Measurements from ENCODE around the gene GNG12.
"Not testable (repeated sequence)": the region's sequence is repeated elsewhere in the genome, so short reads cannot be mapped to it uniquely, and the experiment has no call there.

The GNG12 gene

DNA sequence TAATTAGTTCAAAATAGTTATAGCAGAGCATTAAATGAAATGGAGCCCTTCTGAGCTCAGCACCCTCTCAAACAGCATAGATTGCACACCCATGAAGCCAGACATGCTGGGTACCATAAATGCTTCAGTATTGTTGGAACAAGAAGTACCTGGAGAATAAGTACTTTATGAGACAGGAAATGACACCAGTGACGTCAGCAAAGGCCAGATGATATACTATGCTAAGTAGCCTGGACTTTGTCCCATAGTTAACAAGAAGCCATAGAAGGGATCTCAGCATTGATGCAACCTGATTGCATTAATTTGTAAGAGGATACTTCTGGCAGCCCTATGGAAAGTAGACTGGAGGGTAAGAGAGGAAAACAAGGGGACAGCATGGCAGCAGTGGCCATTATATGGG lies 164.6 kb downstream of the GNG12 start:
- TF ChIP-seq, protein P1, sequence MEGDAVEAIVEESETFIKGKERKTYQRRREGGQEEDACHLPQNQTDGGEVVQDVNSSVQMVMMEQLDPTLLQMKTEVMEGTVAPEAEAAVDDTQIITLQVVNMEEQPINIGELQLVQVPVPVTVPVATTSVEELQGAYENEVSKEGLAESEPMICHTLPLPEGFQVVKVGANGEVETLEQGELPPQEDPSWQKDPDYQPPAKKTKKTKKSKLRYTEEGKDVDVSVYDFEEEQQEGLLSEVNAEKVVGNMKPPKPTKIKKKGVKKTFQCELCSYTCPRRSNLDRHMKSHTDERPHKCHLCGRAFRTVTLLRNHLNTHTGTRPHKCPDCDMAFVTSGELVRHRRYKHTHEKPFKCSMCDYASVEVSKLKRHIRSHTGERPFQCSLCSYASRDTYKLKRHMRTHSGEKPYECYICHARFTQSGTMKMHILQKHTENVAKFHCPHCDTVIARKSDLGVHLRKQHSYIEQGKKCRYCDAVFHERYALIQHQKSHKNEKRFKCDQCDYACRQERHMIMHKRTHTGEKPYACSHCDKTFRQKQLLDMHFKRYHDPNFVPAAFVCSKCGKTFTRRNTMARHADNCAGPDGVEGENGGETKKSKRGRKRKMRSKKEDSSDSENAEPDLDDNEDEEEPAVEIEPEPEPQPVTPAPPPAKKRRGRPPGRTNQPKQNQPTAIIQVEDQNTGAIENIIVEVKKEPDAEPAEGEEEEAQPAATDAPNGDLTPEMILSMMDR (IDR thresholded peaks at IDR 0.05; ENCODE audit: low read depth, low read length): no peak
- H3K4me3 ChIP-seq (ENCODE audit: low read depth, low read length): no peak overlapping the region

DNA sequence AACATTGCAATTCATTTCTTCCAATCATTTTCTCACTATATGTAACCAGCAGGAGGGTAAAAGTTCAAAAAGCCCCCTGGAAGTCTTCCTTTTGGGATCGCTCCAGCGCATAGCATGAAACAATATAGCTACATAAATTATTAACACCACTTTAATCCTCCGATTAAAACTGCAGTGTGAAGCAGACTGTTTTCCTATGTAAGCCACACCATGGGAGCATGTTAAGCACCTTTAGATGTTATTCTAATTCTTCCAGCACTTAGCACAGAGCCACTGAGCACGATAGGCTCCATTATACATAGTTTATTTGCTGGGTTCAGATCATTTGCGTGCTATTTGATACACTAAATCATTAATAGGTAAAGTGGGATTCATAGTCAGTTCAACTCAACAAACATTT lies 166.6 kb downstream of the GNG12 start:
- H3K4me3 ChIP-seq (ENCODE audit: low read depth, low read length): no peak overlapping the region
- TF ChIP-seq, protein P1 (IDR thresholded peaks at IDR 0.05; ENCODE audit: low read depth, low read length): no peak

DNA sequence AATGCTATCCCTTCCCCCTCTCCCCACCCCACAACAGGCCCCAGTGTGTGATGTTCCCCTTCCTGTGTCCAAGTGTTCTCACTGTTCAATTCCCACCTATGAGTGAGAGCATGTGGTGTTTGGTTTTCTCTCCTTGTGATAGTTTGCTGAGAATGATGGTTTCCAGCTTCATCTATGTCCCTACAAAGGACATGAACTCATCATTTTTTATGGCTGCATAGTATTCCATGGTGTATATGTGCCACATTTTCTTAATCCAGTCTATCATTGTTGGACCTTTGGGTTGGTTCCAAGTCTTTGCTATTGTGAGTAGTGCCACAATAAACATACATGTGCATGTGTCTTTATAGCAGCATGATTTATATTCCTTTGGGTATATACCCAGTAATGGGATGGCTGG lies 168.0 kb downstream of the GNG12 start:
- not testable (repeated sequence) for H3K4me3 ChIP-seq (ENCODE audit: low read depth, low read length)

DNA sequence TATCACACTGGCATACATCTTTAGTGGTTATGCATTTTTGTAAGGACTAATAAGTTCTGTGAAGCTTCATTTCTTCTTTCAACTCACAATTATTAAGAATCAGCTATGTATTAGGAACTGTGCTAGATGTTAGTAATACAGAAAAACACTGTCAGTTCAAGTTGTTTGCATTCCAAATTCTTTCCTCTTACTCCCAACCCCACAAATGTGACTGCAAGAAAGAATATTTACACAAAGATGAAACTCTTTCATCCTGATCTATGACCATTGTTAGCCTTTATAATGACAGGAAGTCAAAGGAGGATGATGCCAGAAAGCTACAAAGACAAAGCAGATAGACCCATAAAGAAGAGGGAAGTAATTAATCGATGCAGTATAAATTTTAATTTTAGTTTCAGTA lies 169.2 kb downstream of the GNG12 start:
- TF ChIP-seq, protein P1 (IDR thresholded peaks at IDR 0.05; ENCODE audit: low read depth, low read length): no peak
- no peak overlapping the region for H3K4me3 ChIP-seq (ENCODE audit: low read depth, low read length)

DNA sequence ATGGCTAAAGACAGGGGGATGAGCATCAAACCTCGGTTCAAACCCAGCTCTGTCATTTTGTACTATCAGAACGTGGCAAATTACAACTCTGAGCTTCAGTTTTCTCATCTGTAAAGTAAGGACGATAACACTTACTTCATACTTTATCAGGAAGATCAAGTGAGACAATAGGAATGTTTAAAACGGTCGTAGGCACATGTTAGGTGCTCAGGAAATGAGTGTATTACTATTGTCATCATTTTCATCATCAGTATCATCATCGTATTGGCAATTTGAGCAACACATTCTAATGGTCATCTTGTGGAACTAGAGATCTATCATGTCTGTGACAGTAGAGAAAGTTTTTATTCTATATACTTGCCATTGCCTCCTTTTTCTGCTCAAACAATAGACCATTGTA lies 170.4 kb downstream of the GNG12 start:
- TF ChIP-seq, protein P1 (IDR thresholded peaks at IDR 0.05; ENCODE audit: low read depth, low read length): no peak
- no peak overlapping the region for H3K4me3 ChIP-seq (ENCODE audit: low read depth, low read length)

DNA sequence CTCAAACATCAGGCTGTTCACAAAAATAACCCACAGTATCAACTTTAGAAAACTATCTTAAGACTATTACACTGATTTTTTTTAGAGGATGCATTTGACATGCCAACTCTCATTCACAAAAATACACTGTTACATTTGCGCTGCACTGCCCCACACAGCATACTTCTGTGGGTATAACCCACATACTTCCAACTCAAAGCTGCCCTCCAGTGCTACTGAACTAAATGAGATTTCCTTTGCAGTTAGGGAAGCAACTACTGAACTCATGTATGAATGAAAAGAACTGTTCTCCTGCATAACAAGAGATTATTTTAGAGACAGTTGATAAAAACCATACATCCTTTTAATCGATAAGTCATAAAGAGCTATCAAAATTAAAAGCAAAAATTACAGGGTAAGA lies 174.0 kb downstream of the GNG12 start:
- TF ChIP-seq, protein P1 (IDR thresholded peaks at IDR 0.05; ENCODE audit: low read depth, low read length): no peak
- no peak overlapping the region for H3K4me3 ChIP-seq (ENCODE audit: low read depth, low read length)

DNA sequence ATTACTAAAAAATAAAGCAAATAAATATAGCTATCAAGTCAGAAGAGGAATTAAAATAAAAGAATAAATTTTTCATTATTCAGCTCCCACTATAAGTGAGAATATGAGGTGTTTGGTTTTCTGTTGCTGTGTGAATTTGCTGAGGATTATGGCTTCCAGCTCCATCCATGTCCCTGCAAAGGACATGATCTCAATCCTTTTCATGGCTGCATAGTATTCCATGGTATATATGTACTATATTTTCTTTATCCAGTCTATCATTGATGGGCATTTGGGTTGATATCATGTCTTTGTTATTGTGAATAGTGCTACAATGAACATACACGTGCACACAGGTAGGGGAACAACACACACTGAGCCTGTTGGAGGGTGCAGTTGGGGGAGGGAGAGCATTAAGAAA lies 176.1 kb downstream of the GNG12 start:
- not testable (repeated sequence) for H3K4me3 ChIP-seq (ENCODE audit: low read depth, low read length)

DNA sequence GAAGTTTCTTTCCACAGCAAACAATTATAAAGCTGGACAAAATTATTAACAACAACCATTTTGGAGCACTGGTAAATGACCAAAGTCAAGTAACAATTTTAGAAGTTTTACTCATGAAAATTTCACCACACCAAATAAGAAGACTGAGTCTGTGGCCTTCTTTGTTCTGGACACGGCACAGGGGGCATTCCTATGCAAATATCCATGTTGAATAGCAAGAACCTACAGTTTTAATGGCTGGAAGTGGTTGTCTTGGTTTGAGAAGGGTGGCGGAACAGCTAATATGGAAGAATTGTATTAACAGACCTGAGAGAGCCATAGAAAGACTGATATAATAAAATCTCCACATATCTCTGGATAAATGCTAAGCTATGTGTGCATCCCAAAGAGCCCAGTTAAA lies 177.7 kb downstream of the GNG12 start:
- TF ChIP-seq, protein P1 (IDR thresholded peaks at IDR 0.05; ENCODE audit: low read depth, low read length): no peak
- H3K4me3 ChIP-seq (ENCODE audit: low read depth, low read length): no peak overlapping the region

DNA sequence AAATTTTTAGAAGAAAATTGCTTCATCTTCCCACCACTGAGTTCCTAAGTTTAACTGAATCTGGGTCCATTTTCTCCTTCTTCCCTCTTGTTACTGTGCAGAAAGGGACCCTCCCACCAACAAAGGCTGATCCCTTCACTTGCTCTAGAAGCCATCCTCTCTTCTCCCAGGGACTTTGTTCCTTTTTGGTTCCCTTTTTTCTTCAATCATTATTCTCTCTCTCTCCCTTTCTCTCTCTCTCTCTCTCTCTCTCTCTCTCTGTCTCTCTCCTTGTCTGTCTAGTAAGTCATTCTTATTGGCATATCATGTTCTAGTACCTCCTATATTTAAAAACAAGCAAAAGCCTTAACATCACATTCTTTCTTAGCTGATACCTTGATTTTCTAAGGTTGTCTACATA lies 180.0 kb downstream of the GNG12 start:
- no peak overlapping the region for H3K4me3 ChIP-seq (ENCODE audit: low read depth, low read length)
- TF ChIP-seq, protein P1 (IDR thresholded peaks at IDR 0.05; ENCODE audit: low read depth, low read length): no peak
